IPS DF 4.7 (cell line): Measurements from ENCODE around the gene HOXD3.

Source experiments
- DNase-seq: peaks from one replicate; pipeline ENCODE4 v3.0.0-alpha.2; 2013; ENCODE audit warnings: low spot score; ENCODE audit errors: extremely low read depth

HOXD3 gene

GRCh38 chr2:176148751-176149421, 8.2 kb upstream of the HOXD3 start:
- no peak for DNase-seq

- DNase-seq, result no peak
Observed at GRCh38 chr2:176149481-176149938, 7.6 kb upstream of the HOXD3 start.

- no peak for DNase-seq
Observed at GRCh38 chr2:176149939-176150583, 7.0 kb upstream of the HOXD3 start.

GRCh38 chr2:176150584-176151441, 6.3 kb upstream of the HOXD3 start:
- DNase-seq, result no peak

GRCh38 chr2:176151442-176152287, 5.4 kb upstream of the HOXD3 start, which contains the start of gene HOXD4:
HOXD4 (plus strand) TSS chr2:176151550; CDS start chr2:176151634, 84 bp downstream.
- no peak for DNase-seq

- no peak for DNase-seq
Observed at GRCh38 chr2:176152350-176153181, 4.5 kb upstream of the HOXD3 start.

GRCh38 chr2:176154576-176155252, 2.4 kb upstream of the HOXD3 start:
- no peak for DNase-seq

DNA sequence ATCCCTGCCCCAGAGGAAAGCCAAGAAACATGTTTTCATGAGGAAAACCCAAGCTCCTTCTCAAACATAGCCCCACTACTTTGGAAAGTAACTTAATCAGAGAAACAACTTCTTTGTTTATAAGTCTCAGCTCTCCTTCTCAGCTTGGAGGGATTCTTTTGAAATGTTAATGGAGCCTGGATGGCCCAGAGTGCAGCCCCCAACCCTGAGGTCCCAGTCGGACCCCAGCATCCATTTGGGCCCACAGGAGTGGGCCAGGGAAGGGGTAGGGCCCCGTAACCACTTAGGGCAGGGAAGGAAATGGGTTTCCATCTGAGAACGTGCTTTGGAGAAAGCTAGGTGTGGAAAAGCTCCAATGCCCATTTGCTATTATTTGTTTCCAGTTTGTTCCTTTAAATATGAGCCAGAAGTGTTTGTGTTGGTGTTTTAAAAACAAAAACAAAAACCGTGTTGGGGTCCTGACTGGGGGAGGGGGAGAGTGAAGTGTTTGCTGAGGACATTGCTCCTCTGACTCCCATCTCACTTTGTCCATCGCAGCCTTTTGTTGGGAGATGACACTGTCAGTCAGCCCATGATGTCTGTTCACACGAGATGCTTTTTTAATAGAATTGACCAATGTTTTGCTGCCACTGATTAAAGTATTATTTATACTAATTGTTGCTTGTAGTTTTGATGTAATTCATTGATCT, 1.6 kb upstream of the HOXD3 start:
- no peak for DNase-seq

DNA sequence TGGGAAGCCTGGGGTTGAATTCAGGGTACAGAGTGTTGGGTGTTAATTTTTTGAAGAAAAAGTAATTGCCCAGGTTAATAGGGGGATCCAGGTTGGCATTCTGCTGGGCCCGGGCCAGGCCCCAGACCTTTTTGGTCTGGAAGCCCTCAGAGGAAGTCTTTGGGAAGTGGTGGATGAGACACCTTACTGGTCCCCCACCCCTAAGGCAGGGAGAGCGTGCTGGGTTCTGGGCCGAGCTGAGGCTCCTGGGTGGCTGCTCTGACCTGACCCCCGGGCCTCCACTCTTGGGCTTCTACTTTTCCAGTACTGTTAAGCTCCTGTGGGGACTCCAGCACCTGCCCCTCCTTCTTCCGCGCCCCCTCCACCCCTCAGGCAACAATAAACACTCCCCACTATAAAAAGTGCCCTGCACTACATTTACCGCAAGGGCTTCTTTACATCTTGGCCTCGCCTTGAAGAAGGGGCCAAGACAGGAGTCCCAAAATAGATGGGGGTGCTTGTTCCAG, 753 bp upstream of the HOXD3 start:
- DNase-seq, result no peak

- no peak for DNase-seq
Observed at GRCh38 chr2:176157499-176158185, 535 bp downstream of the HOXD3 start.

- DNase-seq, result no peak
Observed at GRCh38 chr2:176158186-176158591, 1.1 kb downstream of the HOXD3 start.

DNA sequence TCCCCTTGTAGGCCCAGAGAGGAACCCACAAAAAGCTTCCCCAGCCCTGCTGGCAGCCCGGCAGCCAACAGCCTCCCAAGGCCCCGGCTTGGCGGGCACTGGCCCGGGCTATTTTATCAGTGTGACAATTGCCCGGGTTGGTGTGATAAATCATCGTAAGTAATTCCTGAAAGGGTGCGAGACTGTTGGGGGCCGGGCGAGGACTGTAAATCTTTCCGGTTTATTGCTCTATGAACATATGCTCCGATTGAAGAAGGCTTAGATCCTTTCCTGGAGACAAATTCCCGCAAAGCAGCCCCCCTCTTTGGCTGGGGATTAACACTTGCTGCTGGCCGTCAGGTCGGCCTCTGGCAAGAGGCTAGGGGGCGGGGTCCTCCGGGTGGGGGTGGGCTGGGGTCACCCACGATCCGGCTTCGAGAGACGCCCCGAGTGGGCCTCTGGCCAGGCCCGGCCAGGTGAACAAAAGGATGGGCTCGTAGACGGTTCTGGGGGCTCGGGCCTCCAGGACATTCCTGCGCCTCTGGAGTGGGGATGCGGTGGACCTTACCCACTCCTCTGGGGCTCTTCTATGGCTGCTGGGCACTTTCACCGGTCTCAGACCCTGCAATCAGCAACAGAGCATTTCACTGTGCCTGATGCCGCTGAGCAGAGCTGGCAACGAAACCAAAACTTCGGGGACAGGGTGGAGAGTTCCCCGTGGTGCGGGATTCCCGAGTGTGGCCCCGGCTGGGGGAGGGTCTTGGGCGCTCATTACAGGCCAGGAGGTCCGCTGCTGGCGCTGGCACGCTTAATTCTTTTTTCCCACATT, 2.0 kb downstream of the HOXD3 start:
- no peak for DNase-seq

DNA sequence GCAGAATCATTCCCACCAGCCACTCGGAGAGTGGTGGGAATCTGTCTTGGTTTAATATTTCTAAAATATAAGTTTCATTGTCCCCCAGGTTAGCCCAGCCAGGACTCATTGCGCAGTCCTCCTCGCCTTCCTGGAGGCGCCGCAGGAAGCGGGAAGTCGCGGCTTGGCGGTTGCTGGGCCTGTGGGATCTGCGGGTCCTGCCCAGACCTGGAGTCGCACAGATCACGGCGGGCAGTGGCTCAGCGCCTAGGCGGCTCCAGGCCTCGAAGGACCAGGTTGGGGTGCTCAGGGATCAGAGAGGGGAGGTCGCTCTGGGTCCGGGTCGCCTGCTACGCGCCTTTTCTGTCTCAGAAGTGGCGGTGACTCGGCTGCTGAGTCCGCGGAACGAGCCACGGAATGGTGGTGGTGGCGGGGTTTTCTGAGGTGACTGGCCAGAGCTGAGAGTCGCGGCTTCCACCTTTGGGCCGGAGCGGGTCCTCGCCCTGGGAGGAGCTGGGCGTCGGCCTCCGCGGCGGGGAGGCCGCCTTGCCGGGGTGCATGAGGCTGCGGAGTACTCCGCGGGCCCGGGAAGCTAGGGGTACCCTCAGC, 2.6 kb downstream of the HOXD3 start:
- DNase-seq, result no peak

DNA sequence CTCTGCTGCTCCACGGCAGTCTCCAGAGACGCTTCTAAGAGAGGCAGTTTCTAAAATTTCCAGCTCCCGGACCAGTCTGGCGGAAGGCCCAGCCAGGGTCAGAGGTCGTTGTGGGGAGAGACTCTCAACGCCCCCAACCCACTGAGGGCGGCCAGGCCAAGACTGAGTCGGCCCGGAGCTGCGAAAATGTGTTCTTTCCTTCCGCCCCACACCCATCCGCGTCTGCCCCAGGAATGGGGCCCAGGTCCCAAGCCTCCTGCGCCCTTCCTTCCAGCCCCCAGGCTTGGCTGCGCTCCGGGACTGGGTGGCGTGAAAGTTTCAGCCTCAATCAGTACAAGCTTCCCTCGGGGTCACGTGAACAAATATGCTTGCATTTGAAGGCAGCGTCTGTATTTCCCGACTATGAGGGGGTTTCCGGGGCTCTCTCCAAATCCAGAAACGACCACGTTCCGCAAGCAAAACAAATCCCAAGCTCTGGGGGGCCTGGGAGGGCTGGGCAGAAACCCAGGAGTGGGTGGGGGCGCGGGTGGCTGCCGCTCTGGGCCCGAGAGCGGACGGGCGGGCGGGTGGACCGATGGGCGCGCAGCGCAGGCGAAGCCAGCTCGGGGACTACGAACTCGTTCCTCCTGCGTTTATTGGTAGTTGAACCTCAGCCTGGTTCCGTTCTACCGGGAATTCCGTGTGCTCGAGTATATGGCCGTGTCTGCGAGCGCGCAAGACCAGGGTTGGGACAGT, 3.3 kb downstream of the HOXD3 start:
- no peak for DNase-seq

DNA sequence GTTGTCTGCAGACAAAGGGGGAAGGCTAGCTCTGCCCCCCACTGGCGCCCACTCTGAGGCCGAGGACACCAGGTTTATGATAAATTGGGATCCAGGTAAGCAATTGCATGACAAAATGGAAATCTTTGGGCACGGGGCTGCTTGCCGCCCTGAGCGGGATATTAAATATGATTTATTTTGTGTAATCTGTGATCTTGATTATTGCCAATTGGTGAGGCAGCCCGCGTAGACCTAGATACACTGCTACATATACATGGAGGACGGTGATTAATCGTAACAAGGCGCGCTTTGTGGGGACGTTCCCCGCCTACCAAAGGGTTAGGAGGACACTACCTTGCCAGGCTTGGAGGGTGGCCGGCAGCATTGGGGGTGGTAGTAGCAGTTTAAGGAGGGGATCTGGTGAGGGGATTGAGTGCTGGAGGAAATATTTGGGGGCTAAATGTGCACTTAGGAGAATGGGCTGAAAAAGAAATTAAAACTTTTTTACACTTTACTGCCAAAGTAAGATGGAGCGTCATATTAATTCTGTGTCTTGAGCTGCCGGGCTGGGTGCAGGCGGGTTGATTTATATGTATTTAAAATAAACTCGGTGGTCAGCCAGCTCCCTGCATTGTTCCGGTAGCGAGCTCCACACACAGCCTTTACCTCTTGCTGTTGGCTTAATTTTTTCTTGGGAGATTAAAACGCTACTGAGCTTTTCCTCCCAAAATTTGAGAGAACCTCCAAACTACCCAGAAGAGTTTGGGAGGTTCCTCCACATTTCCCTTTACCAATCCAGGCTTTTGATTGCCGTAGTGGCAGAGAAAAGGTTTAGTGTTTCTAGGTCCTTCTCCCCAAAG, 4.1 kb downstream of the HOXD3 start:
- DNase-seq, result no peak
